ENCODE results near the gene NEUROG2. TPM values are rescaled to one million over a fixed set of nuclear protein-coding genes. Genes with fewer than 3 reads are reported as not detected.

The NEUROG2 gene
- total RNA-seq, 3 donors from 2014 or later (not counting 1 experiment from before 2014, with no cell fraction given) = not detected

DNA sequence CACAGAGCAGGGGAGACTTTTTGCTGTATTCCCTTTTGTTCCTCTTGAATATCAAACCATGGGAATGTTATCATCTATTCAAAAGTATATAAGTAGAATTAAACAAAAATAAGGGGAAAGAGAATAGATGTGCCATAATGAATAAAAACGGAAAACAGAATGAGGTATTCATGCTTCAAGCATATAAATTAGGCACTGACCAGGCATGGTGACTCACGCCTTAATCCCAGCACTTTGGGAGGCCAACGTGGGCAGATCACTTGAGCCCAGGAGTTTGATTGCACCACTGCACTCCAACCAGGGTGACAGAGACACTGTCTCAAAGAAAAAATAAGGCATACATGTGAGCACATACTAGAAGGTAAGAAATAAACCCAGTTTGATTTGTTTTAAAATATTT is 16.3 kb upstream of the NEUROG2 start:
- H3K4me1 Mint-ChIP-seq = no peaks in the 10 kb centered on the region
- H3K27ac Mint-ChIP-seq = no peak overlapping the region
- Histone ChIP-seq H3K9me3 (ENCODE audit: control insufficient read depth, insufficient read depth, low read length) (no peaks in the 10 kb centered on the region), H3K27me3 (ENCODE audit: control insufficient read depth, insufficient read depth, low read length) (no peaks in the 10 kb centered on the region), H3K36me3 (ENCODE audit: control insufficient read depth, insufficient read depth, low read length) (no peaks in the 10 kb centered on the region), H3K27ac (ENCODE audit: low read length) (no peak overlapping the region), H3K4me3 (ENCODE audit: low read length) (no peak overlapping the region), H3K4me1 (ENCODE audit: control insufficient read depth, insufficient read depth, low read length) (no peaks in the 10 kb centered on the region)
- H3K4me3 Mint-ChIP-seq = no peak overlapping the region
- 80% methylated on average over 3 of the region's 3 CpGs for WGBS (ENCODE audit: insufficient coverage)
- intact Hi-C loops (cut with micrococcal nuclease) = no loop called here
- TF ChIP-seq, protein P1, sequence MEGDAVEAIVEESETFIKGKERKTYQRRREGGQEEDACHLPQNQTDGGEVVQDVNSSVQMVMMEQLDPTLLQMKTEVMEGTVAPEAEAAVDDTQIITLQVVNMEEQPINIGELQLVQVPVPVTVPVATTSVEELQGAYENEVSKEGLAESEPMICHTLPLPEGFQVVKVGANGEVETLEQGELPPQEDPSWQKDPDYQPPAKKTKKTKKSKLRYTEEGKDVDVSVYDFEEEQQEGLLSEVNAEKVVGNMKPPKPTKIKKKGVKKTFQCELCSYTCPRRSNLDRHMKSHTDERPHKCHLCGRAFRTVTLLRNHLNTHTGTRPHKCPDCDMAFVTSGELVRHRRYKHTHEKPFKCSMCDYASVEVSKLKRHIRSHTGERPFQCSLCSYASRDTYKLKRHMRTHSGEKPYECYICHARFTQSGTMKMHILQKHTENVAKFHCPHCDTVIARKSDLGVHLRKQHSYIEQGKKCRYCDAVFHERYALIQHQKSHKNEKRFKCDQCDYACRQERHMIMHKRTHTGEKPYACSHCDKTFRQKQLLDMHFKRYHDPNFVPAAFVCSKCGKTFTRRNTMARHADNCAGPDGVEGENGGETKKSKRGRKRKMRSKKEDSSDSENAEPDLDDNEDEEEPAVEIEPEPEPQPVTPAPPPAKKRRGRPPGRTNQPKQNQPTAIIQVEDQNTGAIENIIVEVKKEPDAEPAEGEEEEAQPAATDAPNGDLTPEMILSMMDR (IDR thresholded peaks at IDR 0.05) = no peak
- ATAC-seq = no peak
- no peaks in the 10 kb centered on the region for H3K9me3 Mint-ChIP-seq
- H3K27me3 Mint-ChIP-seq (ENCODE audit: low read depth in 2 of 2) = peaks cover 12 to 24% of the 10 kb centered on the region in 2 donors
- no peak for DNase-seq
- H3K36me3 Mint-ChIP-seq = no peaks in the 10 kb centered on the region

DNA sequence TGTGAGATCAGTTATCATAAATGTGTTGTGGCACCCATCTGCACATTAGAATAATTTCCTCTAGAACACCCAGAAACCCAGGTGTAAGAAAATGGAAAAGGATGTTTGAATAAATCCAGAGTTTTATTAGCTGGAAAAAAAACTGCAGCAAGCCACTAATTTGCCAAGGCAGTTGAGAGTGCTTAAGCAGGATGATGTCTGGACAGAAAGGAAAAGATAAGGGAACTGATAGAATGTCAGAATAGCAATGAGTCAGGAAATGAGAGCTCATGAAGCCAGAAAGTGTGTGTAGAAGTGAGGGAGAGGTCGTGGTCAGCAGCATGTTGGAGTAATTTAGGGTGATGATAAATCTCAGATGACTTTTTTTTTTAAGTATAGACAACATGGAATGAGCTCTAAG is 15.2 kb upstream of the NEUROG2 start:
- no peak overlapping the region for H3K4me3 ChIP-seq (ENCODE audit: low read length)
- intact Hi-C loops (cut with micrococcal nuclease) = no loop called here
- Mint-ChIP-seq H3K9me3 (no peaks in the 10 kb centered on the region), H3K27ac (no peak overlapping the region), H3K36me3 (no peaks in the 10 kb centered on the region), H3K4me1 (no peaks in the 10 kb centered on the region), H3K27me3 (ENCODE audit: low read depth in 2 of 2) (peaks cover 12 to 25% of the 10 kb centered on the region in 2 donors), H3K4me3 (no peak overlapping the region)
- DNase-seq (no peak), ATAC-seq (no peak)
- H3K27me3 ChIP-seq (ENCODE audit: control insufficient read depth, insufficient read depth, low read length) = no peaks in the 10 kb centered on the region
- H3K9me3 ChIP-seq (ENCODE audit: control insufficient read depth, insufficient read depth, low read length) = no peaks in the 10 kb centered on the region
- TF ChIP-seq, protein P1 (IDR thresholded peaks at IDR 0.05) = no peak
- WGBS (ENCODE audit: insufficient coverage) = 0% methylated on average over 1 of the region's 1 CpG
- H3K27ac ChIP-seq (ENCODE audit: low read length) = no peak overlapping the region
- H3K4me1 ChIP-seq (ENCODE audit: control insufficient read depth, insufficient read depth, low read length) = no peaks in the 10 kb centered on the region
- H3K36me3 ChIP-seq (ENCODE audit: control insufficient read depth, insufficient read depth, low read length) = no peaks in the 10 kb centered on the region

DNA sequence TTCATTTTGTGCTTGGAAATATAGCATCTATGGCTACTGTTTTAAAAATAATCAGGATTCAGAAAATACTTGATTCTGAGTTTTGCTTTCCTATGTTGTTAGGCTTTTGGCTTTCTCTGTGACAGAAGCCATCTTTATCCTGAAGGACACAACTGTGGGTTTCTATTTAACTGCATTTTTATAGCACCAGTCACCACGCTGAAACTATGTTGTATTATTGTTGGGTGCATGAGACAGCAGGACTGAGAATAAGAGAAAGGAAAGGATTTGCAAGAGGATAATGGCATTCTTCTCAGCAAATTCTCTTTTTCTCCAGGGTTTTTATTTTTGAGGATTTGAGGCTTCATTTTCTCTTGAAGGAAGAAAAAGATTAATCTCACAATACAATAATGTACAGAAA is 10.1 kb upstream of the NEUROG2 start:
- Histone ChIP-seq H3K4me3 (ENCODE audit: low read length) (no peak overlapping the region), H3K36me3 (ENCODE audit: control insufficient read depth, insufficient read depth, low read length) (no peaks in the 10 kb centered on the region), H3K4me1 (ENCODE audit: control insufficient read depth, insufficient read depth, low read length) (peaks cover 24% of the 10 kb centered on the region), H3K27me3 (ENCODE audit: control insufficient read depth, insufficient read depth, low read length) (peaks cover 24% of the 10 kb centered on the region), H3K9me3 (ENCODE audit: control insufficient read depth, insufficient read depth, low read length) (no peaks in the 10 kb centered on the region), H3K27ac (ENCODE audit: low read length) (no peak overlapping the region)
- H3K36me3 Mint-ChIP-seq = no peaks in the 10 kb centered on the region
- no peaks in the 10 kb centered on the region for H3K9me3 Mint-ChIP-seq
- intact Hi-C loops (cut with micrococcal nuclease) = loop anchor here (10.0 kb wide), 1 partner anchor 291 kb away; the partner anchor contains the start of gene AP1AR
- TF ChIP-seq, protein P1 (IDR thresholded peaks at IDR 0.05) = no peak
- H3K4me3 Mint-ChIP-seq = no peak overlapping the region
- no CpG with 5 or more reads among the region's 1 CpG for WGBS (ENCODE audit: insufficient coverage)
- H3K27me3 Mint-ChIP-seq (ENCODE audit: low read depth in 2 of 2) = peaks cover 37 to 69% of the 10 kb centered on the region in 2 donors
- no peak overlapping the region for H3K27ac Mint-ChIP-seq
- peaks cover 14 to 16% of the 10 kb centered on the region in 2 donors for H3K4me1 Mint-ChIP-seq
- DNase-seq (no peak), ATAC-seq (no peak)
